Esophagus muscularis mucosa (tissue), 4 donors: ENCODE results near the gene PHF3. TPM values are rescaled to one million over a fixed set of nuclear protein-coding genes. Genes with fewer than 3 reads are reported as not detected.

ENCODE experiments used
- DNase-seq: peaks from one replicate; pipeline ENCODE4 v3.0.0-alpha.2; 2017; ENCODE audit errors: extremely low spot score
- H3K27ac ChIP-seq, 4 donors: fragments of 200-600 bp; sonication (generic); replicated peaks in 1 of 4; 1 replicate in 3 of 4; 2 replicates in 1 of 4; pipeline ENCODE4 v1.5.1; 2016 to 2019; ENCODE audit warnings: mild to moderate bottlenecking in 1 of 4
- H3K27me3 ChIP-seq, 4 donors: fragments of 200-600 bp; sonication (generic); one replicate each; pipeline versions ENCODE4 v1.5.1 to v1.6.0; 2016 to 2019
- H3K36me3 ChIP-seq, 4 donors: fragments of 200-600 bp; sonication (generic); one replicate each; pipeline ENCODE4 v1.5.1; 2016 to 2019
- H3K4me1 ChIP-seq, 4 donors: fragments of 200-600 bp; sonication (generic); one replicate each; pipeline ENCODE4 v1.5.1; 2016 to 2019
- H3K4me3 ChIP-seq, 4 donors: fragments of 200-600 bp; sonication (generic); 1 replicate in 2 of 4; 2 replicates in 2 of 4; pipeline ENCODE4 v1.5.1; 2016 to 2019; ENCODE audit warnings: mild to moderate bottlenecking in 4 of 4, moderate library complexity in 1 of 4
- H3K9me3 ChIP-seq, 4 donors: fragments of 200-600 bp; sonication (generic); 1 replicate in 3 of 4; 2 replicates in 1 of 4; pipeline ENCODE4 v1.5.1; 2016 to 2019
- EP300 ChIP-seq: sonication (generic); formaldehyde crosslinking; IDR thresholded peaks from one replicate; pipeline ENCODE4 v1.6.1; 2017; ENCODE audit warnings: antibody characterized with exemption
- POLR2A ChIP-seq: fragments of 450-650 bp; IDR thresholded peaks from one replicate; pipeline ENCODE4 v1.6.1; 2017; ENCODE audit warnings: antibody characterized with exemption, moderate library complexity, mild to moderate bottlenecking, low read depth
- POLR2AphosphoS5 ChIP-seq, 2 donors: sonication (generic); formaldehyde crosslinking; IDR thresholded peaks; one replicate each; pipeline ENCODE4 v1.6.1; 2017; ENCODE audit warnings: antibody characterized with exemption in 2 of 2
- WGBS: methylation state at CpG from one replicate; pipeline ENCODE4 v1.1.5; 2018; 5-methylcytosine and 5-hydroxymethylcytosine counted together
- intact Hi-C: fragments of 100-400 bp; cut with DNase I; formaldehyde crosslinking; loops from one replicate; pipeline ENCODE4 v1.15.1; 2023
- total RNA-seq, 4 donors: library from RNA; depleted of rRNA; stranded (reverse); fragments of >200 nt; gene quantifications; one replicate each; pipeline versions ENCODE4 v1.1.0 to v1.2.1, GENCODE V29; 2016
- TF ChIP-seq, protein P1 (sequence below), 3 experiments: fragments of 200-600 bp in 2 of 3; fragments of 450-650 bp in 1 of 3; sonication (generic) in 2 of 3; IDR thresholded peaks; one replicate each; pipeline ENCODE4 v1.5.1; 2017 to 2019; ENCODE audit warnings: antibody characterized with exemption in 3 of 3, mild to moderate bottlenecking in 2 of 3, moderate library complexity in 1 of 3

PHF3 gene
- total RNA-seq, 4 donors from 2014 or later: 55.5 to 73.1 (median 56.6) TPM

DNA sequence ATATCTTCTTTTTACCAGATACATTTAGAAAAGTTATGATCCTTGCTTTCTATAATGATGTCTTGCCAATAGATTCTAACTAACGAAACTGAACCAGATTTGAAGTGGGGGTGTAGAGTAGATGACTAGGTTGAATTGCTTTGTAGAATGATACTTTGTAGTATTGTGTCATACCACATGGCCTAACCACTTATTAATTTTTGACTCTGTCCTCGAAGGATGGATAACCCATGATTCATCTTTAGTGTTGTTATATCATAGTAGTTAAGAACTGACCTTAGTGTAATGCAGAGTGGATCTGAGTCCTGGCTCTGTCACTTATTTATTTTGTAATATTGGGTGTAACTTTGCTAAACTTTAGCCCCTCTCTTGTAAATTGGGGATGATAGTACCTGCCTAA, 4.5 kb downstream of the PHF3 start:
- WGBS: 42% methylated on average over 2 of the region's 2 CpGs
- H3K27me3 ChIP-seq: no peaks in the 10 kb centered on the region
- peaks cover 51 to 78% (median 69%) of the 10 kb centered on the region in 4 donors for H3K4me1 ChIP-seq
- no peak overlapping the region for H3K27ac ChIP-seq
- intact Hi-C loops: no loop called here
- TF ChIP-seq EP300 (no peak), POLR2A (no peak)
- TF ChIP-seq, protein P1, sequence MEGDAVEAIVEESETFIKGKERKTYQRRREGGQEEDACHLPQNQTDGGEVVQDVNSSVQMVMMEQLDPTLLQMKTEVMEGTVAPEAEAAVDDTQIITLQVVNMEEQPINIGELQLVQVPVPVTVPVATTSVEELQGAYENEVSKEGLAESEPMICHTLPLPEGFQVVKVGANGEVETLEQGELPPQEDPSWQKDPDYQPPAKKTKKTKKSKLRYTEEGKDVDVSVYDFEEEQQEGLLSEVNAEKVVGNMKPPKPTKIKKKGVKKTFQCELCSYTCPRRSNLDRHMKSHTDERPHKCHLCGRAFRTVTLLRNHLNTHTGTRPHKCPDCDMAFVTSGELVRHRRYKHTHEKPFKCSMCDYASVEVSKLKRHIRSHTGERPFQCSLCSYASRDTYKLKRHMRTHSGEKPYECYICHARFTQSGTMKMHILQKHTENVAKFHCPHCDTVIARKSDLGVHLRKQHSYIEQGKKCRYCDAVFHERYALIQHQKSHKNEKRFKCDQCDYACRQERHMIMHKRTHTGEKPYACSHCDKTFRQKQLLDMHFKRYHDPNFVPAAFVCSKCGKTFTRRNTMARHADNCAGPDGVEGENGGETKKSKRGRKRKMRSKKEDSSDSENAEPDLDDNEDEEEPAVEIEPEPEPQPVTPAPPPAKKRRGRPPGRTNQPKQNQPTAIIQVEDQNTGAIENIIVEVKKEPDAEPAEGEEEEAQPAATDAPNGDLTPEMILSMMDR (IDR thresholded peaks at IDR 0.05): no peak
- no peak for DNase-seq
- no peaks in the 10 kb centered on the region for H3K9me3 ChIP-seq
- peaks cover 0 to 5% (median 0%) of the 10 kb centered on the region in 4 donors for H3K36me3 ChIP-seq
- H3K4me3 ChIP-seq: no peak overlapping the region

GRCh38 chr6:63643862-63644261, 8.3 kb downstream of the PHF3 start:
- Histone ChIP-seq H3K4me1 (peaks cover 49 to 84% (median 68%) of the 10 kb centered on the region in 4 donors), H3K4me3 (no peak overlapping the region), H3K27me3 (no peaks in the 10 kb centered on the region), H3K9me3 (no peaks in the 10 kb centered on the region), H3K27ac (no peak overlapping the region), H3K36me3 (peaks cover 0 to 5% (median 0%) of the 10 kb centered on the region in 4 donors)
- WGBS: 9% methylated on average over 1 of the region's 1 CpG
- DNase-seq: no peak
- TF ChIP-seq, protein P1 (IDR thresholded peaks at IDR 0.05): no peak
- intact Hi-C loops: no loop called here

DNA sequence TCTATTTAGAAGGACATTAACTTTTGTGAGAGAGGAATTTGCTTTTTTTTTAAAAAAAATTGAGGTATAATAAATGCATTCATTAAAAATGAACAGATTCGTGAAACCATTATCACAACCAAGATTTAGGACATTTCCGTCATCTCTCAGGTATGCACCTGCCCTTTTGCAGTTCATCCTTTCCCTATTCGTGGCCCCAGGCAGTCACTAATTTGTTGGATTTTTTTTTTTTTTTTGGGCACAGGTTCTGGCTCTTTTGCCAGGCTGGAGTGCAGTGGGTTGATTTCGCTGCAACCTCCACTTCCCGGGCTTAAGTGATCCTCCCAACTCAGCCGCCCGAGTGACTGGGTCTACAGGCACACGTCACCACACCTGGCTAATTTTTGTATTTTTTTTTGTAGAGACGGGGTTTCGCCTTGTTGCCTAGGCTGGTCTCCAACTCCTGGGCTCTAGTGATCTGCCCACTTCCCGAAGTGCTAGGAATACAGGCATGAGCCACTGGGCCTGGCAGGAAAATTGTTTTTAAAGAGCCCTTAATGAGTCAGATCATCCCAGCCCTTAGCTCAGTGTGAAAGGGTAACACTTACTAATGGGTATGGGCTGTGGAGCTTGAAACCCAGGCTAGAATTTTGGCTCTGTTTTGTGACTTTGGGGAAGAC, 9.2 kb downstream of the PHF3 start:
- Histone ChIP-seq H3K27me3 (no peaks in the 10 kb centered on the region), H3K4me3 (no peak overlapping the region), H3K4me1 (peaks cover 48 to 84% (median 68%) of the 10 kb centered on the region in 4 donors), H3K9me3 (no peaks in the 10 kb centered on the region), H3K27ac (no peak overlapping the region), H3K36me3 (peaks cover 0 to 5% (median 0%) of the 10 kb centered on the region in 4 donors)
- no peak for DNase-seq
- 78% methylated on average over 11 of the region's 11 CpGs for WGBS
- TF ChIP-seq EP300: no peak
- no peak for TF ChIP-seq POLR2A
- TF ChIP-seq POLR2AphosphoS5 (IDR thresholded peaks at IDR 0.05): no peak
- TF ChIP-seq, protein P1 (IDR thresholded peaks at IDR 0.05): no peak
- intact Hi-C loops: loop anchor here (5.0 kb wide), 1 partner anchor 38 kb away; no protein-coding TSS in a partner anchor

DNA sequence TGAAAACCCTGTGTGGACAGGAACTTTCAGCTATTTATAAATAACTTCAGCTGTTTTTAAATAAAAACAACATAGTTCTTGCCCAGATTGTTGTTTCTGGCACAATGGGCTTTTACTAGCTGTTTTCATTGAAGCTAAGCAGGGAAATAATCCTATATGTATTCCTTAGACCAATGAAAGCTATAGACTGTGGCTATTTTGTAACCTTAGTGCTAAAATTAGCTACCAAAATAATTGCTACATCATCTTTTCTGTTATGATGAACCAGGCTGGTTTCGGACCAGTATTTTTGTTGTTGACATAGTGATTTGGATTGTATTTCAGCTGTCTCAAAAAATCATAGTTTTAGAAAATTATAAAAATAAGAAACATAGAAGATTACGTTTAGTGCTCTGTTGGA, 13.7 kb downstream of the PHF3 start:
- intact Hi-C loops: loop anchor here (5.0 kb wide), 1 partner anchor 33 kb away; no protein-coding TSS in a partner anchor
- TF ChIP-seq POLR2AphosphoS5 (IDR thresholded peaks at IDR 0.05): no peak
- TF ChIP-seq, protein P1 (IDR thresholded peaks at IDR 0.05): no peak
- no peak for TF ChIP-seq EP300
- TF ChIP-seq POLR2A: no peak
- no peaks in the 10 kb centered on the region for H3K27me3 ChIP-seq
- H3K4me3 ChIP-seq: no peak overlapping the region
- 41% methylated on average over 2 of the region's 2 CpGs for whole genome bisulfite sequencing
- no peak overlapping the region for H3K27ac ChIP-seq
- no peaks in the 10 kb centered on the region for H3K36me3 ChIP-seq
- peaks cover 32 to 82% (median 59%) of the 10 kb centered on the region in 4 donors for H3K4me1 ChIP-seq
- no peak for DNase-seq
- H3K9me3 ChIP-seq: no peaks in the 10 kb centered on the region

GRCh38 chr6:63649847-63650265, 14.3 kb downstream of the PHF3 start:
- Histone ChIP-seq H3K27me3 (no peaks in the 10 kb centered on the region), H3K4me1 (peaks cover 27 to 80% (median 58%) of the 10 kb centered on the region in 4 donors), H3K4me3 (no peak overlapping the region), H3K36me3 (no peaks in the 10 kb centered on the region), H3K27ac (no peak overlapping the region), H3K9me3 (no peaks in the 10 kb centered on the region)
- DNase-seq: no peak
- intact Hi-C loops: loop anchor here (5.0 kb wide), 1 partner anchor 32 kb away; no protein-coding TSS in a partner anchor
- TF ChIP-seq, protein P1 (IDR thresholded peaks at IDR 0.05): no peak
